Renal pelvis (tissue), 4 donors: ENCODE results near the gene IQCH. TPM values are rescaled to one million over a fixed set of nuclear protein-coding genes. Genes with fewer than 3 reads are reported as not detected.
"Not testable (repeated sequence)": the region's sequence is repeated elsewhere in the genome, so short reads cannot be mapped to it uniquely, and the experiment has no call there.

Experiments used
- DNase-seq: peaks from one replicate; pipeline ENCODE4 v3.0.0-alpha.2; 2013
- polyA plus RNA-seq, 3 donors: library from polyadenylated mRNA; unstranded; fragments of 120-200 nt; gene quantifications; one replicate each; pipeline ENCODE4 v1.2.1, GENCODE V29; 2013; ENCODE audit not compliant: insufficient read length in 3 of 3

IQCH gene
- polyA plus RNA-seq, 3 donors = 7.7 to 10.1 (median 7.8) TPM

- no peak for DNase-seq
These were observed 103.8 kb downstream of the IQCH start for GRCh38 chr15:67358391-67358790.

DNA sequence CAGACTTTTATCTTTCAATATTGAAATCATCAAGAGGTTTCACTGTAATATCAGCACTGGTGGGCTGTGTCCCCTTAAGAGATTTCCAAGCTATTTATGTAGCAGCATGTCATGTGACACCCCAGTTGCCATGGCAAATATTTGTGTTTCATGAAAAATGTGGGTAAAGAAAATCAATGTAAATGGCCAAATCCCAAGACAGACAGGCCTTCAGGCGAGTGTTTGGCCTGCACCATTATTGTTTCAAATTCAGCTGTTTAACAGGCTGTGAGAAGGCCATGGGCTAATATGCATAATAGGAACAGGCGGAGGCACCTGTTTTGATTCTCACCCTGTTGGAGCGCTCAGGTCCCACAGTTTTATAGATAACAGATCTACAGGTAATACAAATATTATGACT, 104.2 kb downstream of the IQCH start:
- DNase-seq = no peak

- no peak for DNase-seq
These were observed 105.0 kb downstream of the IQCH start for GRCh38 chr15:67359431-67360079.

GRCh38 chr15:67361100-67361499, 106.5 kb downstream of the IQCH start:
- DNase-seq = no peak

- not testable (repeated sequence) for DNase-seq
These were observed 109.1 kb downstream of the IQCH start for GRCh38 chr15:67363712-67364111.

GRCh38 chr15:67365994-67366393, 111.4 kb downstream of the IQCH start:
- DNase-seq = no peak

GRCh38 chr15:67366904-67367303, 112.3 kb downstream of the IQCH start:
- DNase-seq = no peak

DNA sequence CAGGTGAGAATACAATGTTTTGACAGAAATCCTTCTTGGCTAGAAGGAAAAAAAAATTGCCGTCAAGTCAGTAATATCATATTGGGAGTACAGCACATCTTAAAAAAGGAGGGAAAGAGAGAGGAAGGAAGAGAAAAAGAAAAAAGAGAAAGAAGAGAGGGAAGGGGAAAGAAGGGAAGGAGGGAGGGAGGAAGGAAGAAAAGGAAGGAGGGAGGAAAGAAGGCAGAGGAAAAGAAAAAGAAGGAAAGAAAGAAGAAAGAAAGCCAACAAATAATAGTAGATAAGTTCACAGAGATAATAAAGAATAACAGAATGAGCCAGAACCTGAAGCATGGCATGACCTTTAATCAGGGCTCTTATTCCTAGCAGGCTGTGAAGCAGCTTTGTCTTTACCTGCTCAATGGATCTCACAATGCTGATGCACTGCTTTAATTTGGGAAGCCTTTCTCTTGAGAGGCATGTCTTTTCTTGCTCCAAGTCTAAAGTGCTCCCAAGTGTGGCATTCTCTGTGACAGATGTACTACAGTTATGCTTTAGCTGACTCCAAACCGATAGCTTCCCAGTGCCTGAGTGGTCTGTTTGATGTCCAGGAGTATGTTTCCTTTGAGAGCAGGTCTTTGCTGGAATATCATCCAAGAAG, 114.9 kb downstream of the IQCH start:
- DNase-seq = no peak

GRCh38 chr15:67370206-67370954, 115.8 kb downstream of the IQCH start:
- DNase-seq = no peak

DNA sequence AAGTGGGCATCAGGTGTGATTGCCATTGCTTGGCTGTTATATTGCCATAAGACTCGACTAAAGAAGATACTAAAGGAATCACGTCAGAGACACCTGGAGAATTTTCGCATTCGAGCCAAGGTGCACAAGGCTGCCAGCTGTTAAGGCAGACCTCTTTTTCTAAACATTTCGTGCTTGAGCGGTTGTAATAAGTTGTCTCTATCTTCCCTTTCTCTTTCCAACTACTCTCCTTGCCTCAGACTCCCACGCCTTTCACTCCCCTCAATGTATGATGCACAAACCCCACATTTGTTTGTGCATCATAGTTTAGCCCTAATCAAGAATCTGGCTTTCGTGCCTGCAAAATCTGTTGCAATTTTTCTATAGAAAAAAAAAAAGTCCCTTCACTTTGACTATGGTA, 118.0 kb downstream of the IQCH start:
- DNase-seq = peak; percentile 22

- DNase-seq = no peak
These were observed 118.5 kb downstream of the IQCH start for GRCh38 chr15:67372986-67373675.

DNA sequence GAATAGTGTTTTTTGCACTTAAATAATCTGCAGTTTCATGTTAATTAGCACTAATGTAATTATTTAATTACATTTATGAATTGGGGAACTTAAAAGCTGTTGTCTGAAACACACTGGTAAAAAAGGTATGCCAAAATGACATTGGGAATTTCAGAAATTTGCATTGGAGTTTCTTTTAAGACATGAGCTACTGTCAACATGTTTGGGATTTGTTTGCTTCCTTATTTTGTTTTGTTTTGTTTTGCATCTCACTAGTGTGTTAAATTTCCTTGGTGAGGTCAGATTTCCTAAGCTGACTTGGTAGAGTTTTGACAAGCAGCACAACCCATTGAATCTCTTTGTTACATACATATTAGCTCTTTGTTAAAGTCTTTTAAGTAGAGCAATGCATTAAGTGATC, 119.4 kb downstream of the IQCH start:
- DNase-seq = no peak

- DNase-seq = no peak
These were observed 124.9 kb downstream of the IQCH start for GRCh38 chr15:67379530-67379929.

GRCh38 chr15:67380921-67381320, 126.3 kb downstream of the IQCH start:
- DNase-seq = no peak

- DNase-seq = no peak
These were observed 126.9 kb downstream of the IQCH start for GRCh38 chr15:67381416-67382045.

DNA sequence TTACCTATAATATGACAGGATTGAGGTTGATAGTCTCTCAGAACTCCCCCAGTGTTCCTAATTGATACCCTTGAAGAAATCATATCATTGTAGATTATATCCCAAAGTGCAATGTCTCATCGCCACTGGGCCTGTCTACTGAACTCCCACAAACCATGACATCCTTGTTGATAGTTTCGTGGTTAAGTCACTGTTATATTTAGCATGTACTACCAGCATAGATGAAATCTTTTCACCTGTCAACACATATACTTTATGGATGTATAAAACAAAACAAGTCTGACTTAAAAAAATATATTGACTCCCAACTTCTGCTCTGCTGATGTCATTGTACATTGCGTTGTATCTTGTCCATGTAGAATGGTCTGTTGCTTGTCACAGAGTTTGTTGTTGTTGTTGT, 128.1 kb downstream of the IQCH start:
- DNase-seq = no peak

- no peak for DNase-seq
These were observed 129.3 kb downstream of the IQCH start for GRCh38 chr15:67383899-67384298.

DNA sequence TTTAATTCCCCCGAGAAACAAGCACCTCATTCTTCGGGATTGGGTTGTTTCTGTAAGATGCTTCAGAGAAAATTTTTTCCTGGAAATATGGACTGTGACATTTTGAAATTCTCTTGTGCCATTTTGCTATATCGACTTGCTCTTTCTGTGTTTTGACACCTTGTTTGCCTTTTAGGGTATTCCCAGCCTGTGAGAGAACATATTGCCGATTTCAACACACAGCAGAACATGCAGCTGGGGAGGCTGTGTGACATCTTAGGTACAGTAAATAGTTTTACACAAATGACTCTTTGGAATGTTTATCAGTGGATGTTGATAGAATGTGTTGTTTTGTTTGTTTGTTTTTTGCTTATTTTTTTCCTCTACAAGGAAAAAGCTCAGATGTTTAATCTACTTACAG, 130.2 kb downstream of the IQCH start:
- DNase-seq = no peak

DNA sequence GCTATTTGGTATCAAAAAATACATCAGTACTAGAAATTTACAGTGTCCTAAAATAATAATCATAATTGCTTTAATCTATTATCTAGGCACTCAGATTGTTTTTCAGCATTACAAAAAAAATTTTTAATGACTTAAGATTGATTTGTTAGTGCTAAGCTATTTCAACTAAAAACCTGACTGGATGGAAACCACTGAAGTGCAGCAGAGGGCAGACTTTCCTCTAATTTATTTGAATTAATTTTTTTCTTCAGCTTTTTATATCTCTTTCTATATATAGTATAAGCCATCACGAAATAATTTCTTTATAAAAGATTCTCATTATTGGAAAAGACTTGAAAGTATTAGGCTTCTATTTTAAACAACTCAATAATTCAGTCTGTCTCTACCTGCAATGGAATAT, 131.4 kb downstream of the IQCH start:
- no peak for DNase-seq

DNA sequence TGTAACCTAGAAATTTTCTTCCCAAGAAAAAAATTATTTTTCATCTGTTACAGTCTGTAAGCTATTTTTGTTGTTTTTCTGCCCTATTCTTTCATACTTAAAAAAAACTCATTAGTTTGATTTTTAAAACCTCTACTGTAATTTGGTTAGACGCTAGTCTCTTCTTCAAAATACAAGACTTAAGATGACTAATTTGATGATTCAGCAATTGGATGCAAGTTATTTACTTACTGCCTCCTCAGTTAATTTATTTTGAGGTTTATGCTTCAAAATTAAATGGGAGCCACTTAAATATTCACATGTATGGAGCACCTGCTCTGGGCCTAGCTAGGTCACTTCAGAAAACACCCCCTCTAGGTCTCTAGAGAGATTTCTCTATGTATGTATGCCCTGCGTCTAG, 132.4 kb downstream of the IQCH start:
- no peak for DNase-seq

- no peak for DNase-seq
These were observed 135.4 kb downstream of the IQCH start for GRCh38 chr15:67389975-67390374.
